ENCODE results near the gene REPIN1. TPM values are rescaled to one million over a fixed set of nuclear protein-coding genes. Genes with fewer than 3 reads are reported as not detected.
A peak's percentile ranks its signal among the peaks of the same experiment; 100 is the strongest.

The REPIN1 gene
- total and polyA plus RNA-seq, 7 donors = 50.9 to 131 (median 56.5) TPM

DNA sequence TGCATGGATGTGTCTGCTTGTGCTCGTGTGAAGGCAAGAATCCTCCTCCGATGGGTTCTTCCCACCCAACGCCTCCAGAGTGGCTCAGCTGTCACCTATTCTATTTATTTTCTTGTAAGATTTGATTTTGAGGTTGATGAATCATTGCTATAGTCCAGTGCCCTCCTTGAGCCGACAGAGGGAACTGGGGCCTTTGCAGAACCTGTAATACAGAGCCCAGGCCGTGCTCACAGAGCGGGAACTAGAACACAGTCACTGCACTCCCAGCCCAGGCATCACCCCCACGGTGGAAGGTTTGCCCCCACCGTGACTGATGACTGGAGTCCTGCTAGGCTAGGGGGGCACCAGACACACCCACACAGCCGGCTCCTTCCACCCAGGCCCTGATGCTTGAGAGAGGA, 29.2 kb upstream of the REPIN1 start:
- DNase-seq = no peak
- peak overlapping the region; percentile 70 to 76 (median 72) for H3K4me3 ChIP-seq
- intact Hi-C loops (cut with DNase I) = no loop called here
- 27 to 46% methylated on average over 9 of the region's 9 CpGs for WGBS, 2 donors
- peaks cover 0 to 12% (median 4%) of the 10 kb centered on the region in 4 donors for H3K36me3 ChIP-seq
- peaks cover 0 to 76% (median 67%) of the 10 kb centered on the region in 4 donors for H3K4me1 ChIP-seq
- no peaks in the 10 kb centered on the region for H3K9me3 ChIP-seq
- H3K27me3 ChIP-seq = no peaks in the 10 kb centered on the region
- TF ChIP-seq POLR2AphosphoS5 (IDR thresholded peaks at IDR 0.05) (no peak), POLR2A (IDR thresholded peaks at IDR 0.05) (no peak), EP300 (IDR thresholded peaks at IDR 0.05) (no peak)
- TF ChIP-seq, protein P1, sequence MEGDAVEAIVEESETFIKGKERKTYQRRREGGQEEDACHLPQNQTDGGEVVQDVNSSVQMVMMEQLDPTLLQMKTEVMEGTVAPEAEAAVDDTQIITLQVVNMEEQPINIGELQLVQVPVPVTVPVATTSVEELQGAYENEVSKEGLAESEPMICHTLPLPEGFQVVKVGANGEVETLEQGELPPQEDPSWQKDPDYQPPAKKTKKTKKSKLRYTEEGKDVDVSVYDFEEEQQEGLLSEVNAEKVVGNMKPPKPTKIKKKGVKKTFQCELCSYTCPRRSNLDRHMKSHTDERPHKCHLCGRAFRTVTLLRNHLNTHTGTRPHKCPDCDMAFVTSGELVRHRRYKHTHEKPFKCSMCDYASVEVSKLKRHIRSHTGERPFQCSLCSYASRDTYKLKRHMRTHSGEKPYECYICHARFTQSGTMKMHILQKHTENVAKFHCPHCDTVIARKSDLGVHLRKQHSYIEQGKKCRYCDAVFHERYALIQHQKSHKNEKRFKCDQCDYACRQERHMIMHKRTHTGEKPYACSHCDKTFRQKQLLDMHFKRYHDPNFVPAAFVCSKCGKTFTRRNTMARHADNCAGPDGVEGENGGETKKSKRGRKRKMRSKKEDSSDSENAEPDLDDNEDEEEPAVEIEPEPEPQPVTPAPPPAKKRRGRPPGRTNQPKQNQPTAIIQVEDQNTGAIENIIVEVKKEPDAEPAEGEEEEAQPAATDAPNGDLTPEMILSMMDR (IDR thresholded peaks at IDR 0.05) = no peak
- H3K27ac ChIP-seq = peak overlapping the region; percentile 85 to 93 (median 91)

DNA sequence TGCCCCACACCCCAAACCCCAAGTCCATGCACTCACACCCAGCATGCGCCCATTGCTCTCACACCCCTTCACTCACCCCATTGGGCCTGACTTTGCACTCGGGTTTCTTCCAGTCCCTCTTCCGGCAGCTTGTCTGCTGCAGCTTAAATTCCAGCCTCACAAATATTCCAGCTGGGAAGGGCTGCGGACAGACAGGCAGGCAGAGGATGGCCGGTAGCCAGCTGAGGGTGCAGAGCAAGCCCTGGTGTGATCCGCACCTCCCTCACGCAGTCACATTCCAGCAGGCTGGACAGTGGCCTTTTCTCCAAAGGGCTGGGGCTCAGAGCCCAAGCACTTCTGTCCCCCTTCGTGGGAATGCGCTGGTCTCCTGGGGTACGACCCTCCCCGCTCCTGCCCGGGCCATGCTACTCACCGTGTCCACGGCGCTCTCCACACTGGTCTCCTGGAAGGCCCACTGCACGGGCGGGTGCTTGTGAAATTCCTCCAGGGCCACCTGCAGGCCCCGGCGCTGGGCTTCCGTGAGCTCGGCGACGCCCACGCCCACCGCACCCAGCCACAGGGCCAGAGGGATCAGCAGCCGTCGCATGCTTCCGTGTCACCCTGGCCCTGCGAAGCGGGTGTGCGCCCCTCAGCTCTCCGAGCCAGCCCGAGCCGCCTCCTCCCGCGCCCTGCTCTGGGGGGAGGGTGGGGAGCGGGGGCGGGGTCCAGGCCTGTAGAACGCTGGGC, 28.4 kb upstream of the REPIN1 start:
- DNase-seq = peak; percentile 79
- intact Hi-C loops (cut with DNase I) = loop anchor here (2.0 kb wide), 3 partner anchors 17 to 39 kb away; partner anchors contain the start of genes ACTR3C, LRRC61, REPIN1 and ZNF775

DNA sequence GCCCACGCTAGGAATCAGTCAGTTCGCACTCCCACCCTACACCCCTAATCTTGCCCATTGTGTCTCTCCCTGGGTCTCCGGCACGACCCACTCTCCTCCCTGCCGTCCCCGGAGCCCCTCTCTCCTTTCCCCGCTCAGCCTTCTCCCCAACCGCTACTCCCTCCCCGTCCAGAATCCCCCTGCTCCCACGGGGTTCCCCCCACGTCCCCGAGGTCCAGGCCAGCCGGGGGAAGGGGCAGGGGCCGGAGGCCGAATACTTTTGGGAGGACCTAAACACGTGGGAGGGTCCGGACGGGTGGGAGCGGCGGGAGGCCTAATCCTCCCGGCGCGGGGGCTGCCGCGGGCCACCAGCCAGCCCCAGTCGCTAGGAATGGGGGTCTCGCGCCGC, 27.8 kb upstream of the REPIN1 start:
- WGBS, 2 donors = 8 to 9% methylated on average over 29 of the region's 29 CpGs
- Histone ChIP-seq H3K36me3 (peaks cover 0 to 12% (median 4%) of the 10 kb centered on the region in 4 donors), H3K27ac (peak overlapping the region; percentile 85 to 93 (median 91)), H3K27me3 (no peaks in the 10 kb centered on the region), H3K4me1 (peaks cover 0 to 61% (median 52%) of the 10 kb centered on the region in 4 donors), H3K9me3 (no peaks in the 10 kb centered on the region), H3K4me3 (peak overlapping the region; percentile 70 to 76 (median 72))
- intact Hi-C loops (cut with DNase I) = loop anchor here (2.0 kb wide), 3 partner anchors 18 to 38 kb away; partner anchors contain the start of genes ACTR3C, LRRC61, REPIN1 and ZNF775
- DNase-seq = peak; percentile 68
- TF ChIP-seq EP300 (IDR thresholded peaks at IDR 0.05) (no peak), POLR2AphosphoS5 (IDR thresholded peaks at IDR 0.05) (no peak), POLR2A (IDR thresholded peaks at IDR 0.05) (no peak)
- TF ChIP-seq, protein P1 (IDR thresholded peaks at IDR 0.05) = no peak

More for the DNA sequence above, 28.4 kb upstream of the REPIN1 start:
- Histone ChIP-seq H3K4me1 (peaks cover 0 to 68% (median 59%) of the 10 kb centered on the region in 4 donors), H3K27ac (peak overlapping the region; percentile 85 to 93 (median 91)), H3K4me3 (peak overlapping the region; percentile 70 to 76 (median 72)), H3K27me3 (no peaks in the 10 kb centered on the region), H3K9me3 (no peaks in the 10 kb centered on the region), H3K36me3 (peaks cover 0 to 12% (median 4%) of the 10 kb centered on the region in 4 donors)
- TF ChIP-seq POLR2A (IDR thresholded peaks at IDR 0.05) (no peak), EP300 (IDR thresholded peaks at IDR 0.05) (no peak), POLR2AphosphoS5 (IDR thresholded peaks at IDR 0.05) (peak in 3 of 4 donors; percentile 21 to 58 (median 25))
- TF ChIP-seq, protein P1 (IDR thresholded peaks at IDR 0.05) = no peak
- 5 to 22% methylated on average over 39 of the region's 39 CpGs for WGBS, 2 donors

DNA sequence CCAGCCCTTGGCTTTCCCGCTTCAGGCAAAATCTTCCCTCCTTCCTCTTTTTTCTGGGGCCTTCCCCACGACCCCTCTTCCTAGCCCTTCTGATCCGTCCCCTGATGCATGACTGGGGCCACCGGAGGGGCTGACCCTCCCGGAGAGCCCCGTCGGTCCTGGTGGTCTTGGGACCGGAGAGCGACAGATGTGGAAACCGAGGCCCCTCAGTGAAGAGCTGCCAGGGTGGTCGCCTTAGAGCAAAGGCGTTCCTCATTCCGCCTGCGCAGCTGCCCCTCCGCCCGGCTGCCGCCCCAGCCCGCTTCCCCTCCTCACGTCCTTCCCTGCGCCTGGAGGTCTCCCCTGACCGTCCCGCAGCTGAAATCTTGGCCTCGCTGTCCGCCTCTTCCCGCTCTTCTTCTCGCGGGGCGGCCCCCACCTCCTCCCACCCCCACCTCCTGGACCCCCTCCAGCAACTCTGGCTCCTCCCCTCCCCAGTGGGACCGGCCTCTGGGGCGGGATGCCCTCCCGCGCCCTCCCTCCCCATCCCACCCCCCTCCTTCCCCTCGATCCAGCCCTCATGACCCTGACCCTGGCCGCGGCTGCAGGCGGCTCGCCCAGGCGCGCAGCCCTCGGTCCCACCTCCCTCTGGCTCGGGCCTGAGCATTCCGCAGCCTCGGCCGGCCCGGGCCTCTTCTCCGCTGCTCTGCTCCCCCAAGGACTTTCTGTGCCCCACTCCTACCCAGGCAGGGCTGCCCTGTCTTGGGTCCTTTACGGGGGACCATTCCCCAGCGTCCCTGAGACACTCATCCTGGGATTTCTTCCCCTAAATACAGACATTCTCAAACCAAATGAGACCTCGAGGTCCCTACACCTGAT, 27.1 kb upstream of the REPIN1 start, which contains the start of gene RARRES2:
Gene RARRES2 (minus strand): TSS at position 367 of the 858 bp plus-strand sequence. CDS start 1,020 bp downstream, outside the sequence.
- peak; percentile 37 to 80 (median 72) for TF ChIP-seq POLR2AphosphoS5 (IDR thresholded peaks at IDR 0.05)
- TF ChIP-seq POLR2A (IDR thresholded peaks at IDR 0.05) = no peak
- peak within 1 kb of the TSS; percentile 70 to 76 (median 72) for H3K4me3 ChIP-seq
- H3K27me3 ChIP-seq = no peaks in the 10 kb centered on the region
- peak within 1 kb of the TSS; percentile 85 to 93 (median 91) for H3K27ac ChIP-seq
- peak; percentile 93 for DNase-seq
- H3K9me3 ChIP-seq = no peaks in the 10 kb centered on the region
- WGBS, 2 donors = 12 to 20% methylated on average over 49 of the region's 49 CpGs
- H3K4me1 ChIP-seq = peaks cover 0 to 55% (median 46%) of the 10 kb centered on the region in 4 donors
- peaks cover 0 to 12% (median 4%) of the 10 kb centered on the region in 4 donors for H3K36me3 ChIP-seq
- intact Hi-C loops (cut with DNase I) = loop anchor here (2.0 kb wide), 3 partner anchors 19 to 37 kb away; partner anchors contain the start of genes ACTR3C, LRRC61, REPIN1 and ZNF775

All from sigmoid colon (tissue), 7 donors.